Liver (tissue), 3 donors: ENCODE measurements around the gene CDCA4.

Experiments
- CTCF ChIP-seq: fragments of 150-350 bp; IDR thresholded peaks from 2 replicates; pipeline ENCODE4 v1.5.1; 2017; ENCODE audit warnings: improper control_type of control experiment, low read depth, low read length; ENCODE audit not compliant: missing input control
- JUND ChIP-seq, 2 donors: IDR thresholded peaks; 2 replicates each; pipeline ENCODE4 v1.6.1; 2016; ENCODE audit warnings: antibody characterized with exemption in 2 of 2
- NR2F2 ChIP-seq: IDR thresholded peaks from 2 replicates; pipeline ENCODE4 v1.6.1; 2016; ENCODE audit warnings: antibody characterized with exemption
- RAD21 ChIP-seq, 2 donors: IDR thresholded peaks; 2 replicates each; pipeline ENCODE4 v1.6.1; 2016; ENCODE audit warnings: antibody characterized with exemption in 2 of 2, mild to moderate bottlenecking in 2 of 2
- YY1 ChIP-seq: IDR thresholded peaks from 2 replicates; pipeline ENCODE4 v1.6.1; 2016; ENCODE audit warnings: antibody characterized with exemption, mild to moderate bottlenecking
- donor health status: healthy.
- donor health status: healthy.

DNA sequence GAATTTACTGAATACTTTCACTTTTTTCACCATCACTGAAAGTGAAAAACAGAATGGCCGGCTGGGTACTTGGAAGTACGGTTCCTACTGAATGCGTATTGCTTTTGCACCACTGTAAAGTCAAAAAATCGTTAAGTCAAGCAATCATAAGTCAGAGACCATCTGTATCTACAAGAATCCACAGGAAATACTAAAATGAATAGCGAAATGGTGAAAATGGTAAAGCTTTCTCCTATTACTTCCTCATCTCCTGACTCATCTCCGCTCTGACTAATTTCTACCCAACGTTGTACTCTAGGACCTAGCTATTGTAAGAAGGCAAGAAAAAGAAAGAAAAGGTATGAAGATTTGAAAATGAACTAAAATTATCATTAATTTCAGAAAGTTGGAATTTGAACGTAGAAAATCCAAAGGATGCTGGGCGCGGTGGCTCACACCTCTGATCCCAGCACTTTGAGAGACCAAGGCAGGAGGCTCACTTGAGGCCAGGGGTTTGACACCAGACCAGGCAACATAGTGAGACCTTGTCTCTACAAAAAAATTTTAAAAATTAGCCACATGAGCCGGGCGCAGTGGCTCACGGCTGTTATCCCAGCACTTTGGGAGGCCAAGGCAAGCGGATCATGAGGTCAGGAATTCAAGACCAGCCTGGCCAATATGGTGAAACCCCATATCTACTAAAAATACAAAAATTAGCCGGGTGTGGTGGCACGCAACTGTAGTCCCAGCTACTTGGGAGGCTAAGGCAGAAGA is 5.3 kb upstream of the CDCA4 start:
- TF ChIP-seq CTCF (no peak), YY1 (no peak), RAD21 (IDR thresholded peaks at IDR 0.05) (no peak), NR2F2 (no peak), JUND (IDR thresholded peaks at IDR 0.05) (no peak)
